HCT116 (cell line): ENCODE data around the gene CHFR.

Source experiments
- POLR2AphosphoS5 ChIP-seq: IDR thresholded peaks from 2 replicates; pipeline ENCODE4 v1.6.1; 2011; ENCODE audit warnings: mild to moderate bottlenecking, low read depth, low read length, moderate library complexity
- SRF ChIP-seq: IDR thresholded peaks from 2 replicates; pipeline ENCODE4 v1.6.1; 2012; ENCODE audit warnings: low read depth
- YY1 ChIP-seq: IDR thresholded peaks from 2 replicates; pipeline ENCODE4 v1.6.1; 2011; ENCODE audit warnings: low read length, low read depth, moderate library complexity, mild to moderate bottlenecking; ENCODE audit not compliant: insufficient replicate concordance; ENCODE audit errors: extremely low read depth
- TF ChIP-seq, protein P1 (sequence below), 3 experiments: fragments of 200-600 bp in 1 of 3; sonication (generic) in 1 of 3; IDR thresholded peaks in 2 of 3; conservative IDR thresholded peaks in 1 of 3; 2 replicates each; pipeline ENCODE4 v1.5.1; 2012 to 2017; ENCODE audit warnings: low read depth in 2 of 3, low read length in 2 of 3, antibody characterized with exemption in 1 of 3, borderline replicate concordance in 1 of 3, control low read depth in 1 of 3, mild to moderate bottlenecking in 1 of 3, mixed read lengths in 1 of 3, mixed run types in 1 of 3, moderate library complexity in 1 of 3; ENCODE audit not compliant: insufficient read depth in 1 of 3

DNA sequence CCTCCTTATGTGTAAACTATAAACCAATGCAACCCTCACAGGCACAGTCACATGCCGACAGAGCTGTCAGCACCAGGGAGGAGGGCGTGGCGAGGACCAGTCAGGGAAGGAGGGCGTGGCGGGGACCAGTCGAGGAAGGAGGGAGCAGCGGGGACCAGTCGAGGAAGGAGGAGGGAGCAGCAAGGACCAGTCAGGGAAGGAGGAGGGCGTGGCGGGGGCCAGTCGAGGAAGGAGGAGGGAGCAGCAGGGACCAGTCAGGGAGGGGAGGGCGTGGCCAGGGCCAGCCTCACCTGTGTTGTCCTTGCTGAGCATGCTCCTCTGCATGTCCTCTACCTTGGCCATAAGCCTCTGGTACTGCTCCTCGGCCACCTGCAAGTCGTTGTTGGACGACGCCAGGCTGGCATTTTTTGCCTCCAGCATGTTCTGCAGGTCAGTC is 83.0 kb downstream of the CHFR start:
- TF ChIP-seq POLR2AphosphoS5 = no peak
- TF ChIP-seq SRF = no peak
- TF ChIP-seq YY1 = no peak
- TF ChIP-seq, protein P1, sequence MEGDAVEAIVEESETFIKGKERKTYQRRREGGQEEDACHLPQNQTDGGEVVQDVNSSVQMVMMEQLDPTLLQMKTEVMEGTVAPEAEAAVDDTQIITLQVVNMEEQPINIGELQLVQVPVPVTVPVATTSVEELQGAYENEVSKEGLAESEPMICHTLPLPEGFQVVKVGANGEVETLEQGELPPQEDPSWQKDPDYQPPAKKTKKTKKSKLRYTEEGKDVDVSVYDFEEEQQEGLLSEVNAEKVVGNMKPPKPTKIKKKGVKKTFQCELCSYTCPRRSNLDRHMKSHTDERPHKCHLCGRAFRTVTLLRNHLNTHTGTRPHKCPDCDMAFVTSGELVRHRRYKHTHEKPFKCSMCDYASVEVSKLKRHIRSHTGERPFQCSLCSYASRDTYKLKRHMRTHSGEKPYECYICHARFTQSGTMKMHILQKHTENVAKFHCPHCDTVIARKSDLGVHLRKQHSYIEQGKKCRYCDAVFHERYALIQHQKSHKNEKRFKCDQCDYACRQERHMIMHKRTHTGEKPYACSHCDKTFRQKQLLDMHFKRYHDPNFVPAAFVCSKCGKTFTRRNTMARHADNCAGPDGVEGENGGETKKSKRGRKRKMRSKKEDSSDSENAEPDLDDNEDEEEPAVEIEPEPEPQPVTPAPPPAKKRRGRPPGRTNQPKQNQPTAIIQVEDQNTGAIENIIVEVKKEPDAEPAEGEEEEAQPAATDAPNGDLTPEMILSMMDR (IDR thresholded peaks at IDR 0.05 in 2 of 3, conservative IDR thresholded peaks at IDR 0.05 in 1 of 3; ENCODE audit: borderline replicate concordance in 1 of 3, insufficient read depth in 1 of 3, low read depth in 2 of 3, low read length in 2 of 3) = no peak
